HG03064 (cell line): ENCODE data around the gene DTNA.
"Not testable (repeated sequence)": the region's sequence is repeated elsewhere in the genome, so short reads cannot be mapped to it uniquely, and the experiment has no call there.

ENCODE experiments used
- ATAC-seq: cut with Tn5 transposase; IDR thresholded peaks from one replicate; pipeline ENCODE4 v1.9.1; 2021; ENCODE audit warnings: low read depth; ENCODE audit not compliant: unreplicated experiment

The DTNA gene

GRCh38 chr18:34720220-34720619, 10.1 kb downstream of the DTNA start:
- ATAC-seq, result no peak

- no peak for ATAC-seq
These were observed 13.0 kb downstream of the DTNA start for GRCh38 chr18:34723143-34723542.

GRCh38 chr18:34725737-34726136, 15.6 kb downstream of the DTNA start:
- ATAC-seq, result not testable (repeated sequence)

- no peak for ATAC-seq
These were observed 16.3 kb downstream of the DTNA start for GRCh38 chr18:34726286-34727004.

GRCh38 chr18:34729264-34729663, 19.2 kb downstream of the DTNA start:
- ATAC-seq, result no peak

GRCh38 chr18:34729740-34730355, 19.8 kb downstream of the DTNA start:
- no peak for ATAC-seq

- no peak for ATAC-seq
These were observed 20.7 kb downstream of the DTNA start for GRCh38 chr18:34730774-34731173.

- ATAC-seq, result no peak
These were observed 24.0 kb downstream of the DTNA start for GRCh38 chr18:34734056-34734455.

- not testable (repeated sequence) for ATAC-seq
These were observed 24.4 kb downstream of the DTNA start for GRCh38 chr18:34734526-34734925.

- no peak for ATAC-seq
These were observed 28.2 kb downstream of the DTNA start for GRCh38 chr18:34738175-34738894.

- ATAC-seq, result no peak
These were observed 30.0 kb downstream of the DTNA start for GRCh38 chr18:34740101-34740500.

- ATAC-seq, result no peak
These were observed 30.6 kb downstream of the DTNA start for GRCh38 chr18:34740724-34741123.

- ATAC-seq, result no peak
These were observed 31.3 kb downstream of the DTNA start for GRCh38 chr18:34741401-34741800.

- ATAC-seq, result no peak
These were observed 32.8 kb downstream of the DTNA start for GRCh38 chr18:34742891-34743341.

- no peak for ATAC-seq
These were observed 34.5 kb downstream of the DTNA start for GRCh38 chr18:34744569-34744968.

- no peak for ATAC-seq
These were observed 36.5 kb downstream of the DTNA start for GRCh38 chr18:34746614-34747013.

GRCh38 chr18:34749721-34750120, 39.6 kb downstream of the DTNA start:
- ATAC-seq, result no peak

GRCh38 chr18:34752056-34752455, 42.0 kb downstream of the DTNA start:
- ATAC-seq, result no peak

- no peak for ATAC-seq
These were observed 44.2 kb downstream of the DTNA start for GRCh38 chr18:34754300-34754699.

GRCh38 chr18:34757666-34758065, 47.6 kb downstream of the DTNA start:
- no peak for ATAC-seq

- ATAC-seq, result no peak
These were observed 48.4 kb downstream of the DTNA start for GRCh38 chr18:34758378-34758948.
